Omental fat pad (tissue), 4 donors: ENCODE results near the gene LMX1B. TPM values are rescaled to one million over a fixed set of nuclear protein-coding genes. Genes with fewer than 3 reads are reported as not detected.

Experiments
- ATAC-seq: fragments of 150-250 bp; one replicate; pipeline ENCODE4 v1.9.1; 2016; ENCODE audit warnings: mild to moderate bottlenecking, moderate library complexity; ENCODE audit not compliant: low FRiP score
- DNase-seq: peaks from one replicate; pipeline ENCODE4 v3.0.0-alpha.2; 2019; ENCODE audit warnings: low spot score
- CTCF ChIP-seq, 3 donors: fragments of 450-650 bp; IDR thresholded peaks; one replicate each; pipeline ENCODE4 v1.5.1; 2016 to 2017; ENCODE audit warnings: antibody characterized with exemption in 3 of 3, mild to moderate bottlenecking in 3 of 3, moderate library complexity in 2 of 3
- total RNA-seq, 4 donors: library from RNA; depleted of rRNA; stranded (reverse); fragments of >200 nt; gene quantifications; one replicate each; pipeline ENCODE4 v1.1.0, GENCODE V29; 2016

The LMX1B gene
- total RNA-seq, 4 donors from 2014 or later = 0.09 to 1.1 (median 0.31) TPM; not detected in 1

DNA sequence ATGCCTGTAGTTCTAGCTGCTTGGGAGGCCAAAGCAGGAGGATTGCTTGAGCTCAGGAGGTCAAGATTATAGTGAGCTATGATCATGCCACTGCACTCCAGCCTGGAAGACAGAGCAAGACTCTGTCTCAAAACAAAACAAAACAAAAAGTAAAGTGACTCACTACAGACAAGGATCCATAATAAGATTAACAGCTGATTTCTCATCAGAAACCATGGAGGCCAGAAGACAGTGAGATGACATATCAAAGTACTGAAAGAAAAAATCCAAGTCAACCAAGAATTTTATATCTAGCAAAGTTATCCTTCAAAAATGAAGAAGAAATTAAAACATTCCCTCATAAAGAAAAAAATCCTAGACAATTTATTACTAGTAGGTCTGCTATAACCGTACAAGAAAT, 121.8 kb downstream of the LMX1B start:
- no peak for TF ChIP-seq CTCF (IDR thresholded peaks at IDR 0.05)
- no peak for ATAC-seq
- DNase-seq = no peak

- TF ChIP-seq CTCF (IDR thresholded peaks at IDR 0.05) = no peak
- ATAC-seq = no peak
- DNase-seq = no peak
Observed at GRCh38 chr9:126738553-126738952, 124.8 kb downstream of the LMX1B start.

- no peak for TF ChIP-seq CTCF (IDR thresholded peaks at IDR 0.05)
- DNase-seq (no peak), ATAC-seq (no peak)
Observed at GRCh38 chr9:126743041-126743440, 129.3 kb downstream of the LMX1B start.

DNA sequence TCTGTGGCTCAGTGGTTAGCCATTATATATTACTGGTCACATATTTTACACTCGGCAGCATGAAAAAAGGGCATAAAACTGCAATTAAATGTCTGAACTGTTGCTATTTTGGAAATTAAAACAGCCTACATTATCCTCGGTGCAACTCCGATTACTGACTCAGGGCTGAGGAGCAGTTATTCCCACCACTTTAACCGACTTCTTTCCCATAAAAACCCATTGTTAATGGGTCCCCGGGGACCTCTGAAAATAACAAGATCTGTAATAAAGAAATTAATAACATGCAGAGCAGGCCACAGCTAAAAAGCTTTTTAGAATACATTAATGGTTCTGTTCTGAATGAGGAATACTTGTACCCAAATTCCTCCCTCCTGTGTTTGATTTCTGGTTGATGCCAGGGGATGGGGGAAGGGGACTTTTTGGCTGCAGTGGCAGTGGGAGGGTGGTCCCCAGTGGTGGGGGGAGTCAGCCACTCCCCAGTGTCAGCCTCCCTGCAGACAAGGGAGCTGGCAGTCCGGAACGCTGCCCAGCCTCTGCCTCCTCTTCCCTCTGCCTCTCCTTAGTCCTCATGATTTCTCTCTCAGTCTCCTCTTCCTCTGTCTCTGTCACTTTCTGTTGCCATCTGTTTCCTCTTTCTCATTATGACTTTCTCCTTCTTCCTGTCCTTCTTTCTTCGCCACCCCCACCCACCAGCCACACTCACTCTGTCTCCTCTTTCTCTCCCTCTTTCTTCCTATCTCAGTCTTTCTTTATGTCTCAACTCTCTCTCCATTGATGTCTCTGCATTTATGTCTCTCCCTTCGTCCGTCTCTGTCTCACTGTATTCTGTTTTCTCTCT, 132.1 kb downstream of the LMX1B start:
- TF ChIP-seq CTCF (IDR thresholded peaks at IDR 0.05) = no peak
- no peak for DNase-seq
- ATAC-seq = no peak

Other genes with a start within 250 kb of the LMX1B start
- gene ZBTB43, start 191.1 kb downstream of the LMX1B start, total RNA-seq = 10 to 100 TPM; 11.2 to 28.8 (median 13.7) TPM
- 10 to 100 TPM in 3 of 4 donors, 1 to 10 TPM in 1; 8.0 to 16.4 (median 13.4) TPM for gene ZBTB34, start 246.7 kb downstream of the LMX1B start, total RNA-seq